ENCODE results near the gene LILRA2.
"Not testable (repeated sequence)": the region's sequence is repeated elsewhere in the genome, so short reads cannot be mapped to it uniquely, and the experiment has no call there.

Gene LILRA2

DNA sequence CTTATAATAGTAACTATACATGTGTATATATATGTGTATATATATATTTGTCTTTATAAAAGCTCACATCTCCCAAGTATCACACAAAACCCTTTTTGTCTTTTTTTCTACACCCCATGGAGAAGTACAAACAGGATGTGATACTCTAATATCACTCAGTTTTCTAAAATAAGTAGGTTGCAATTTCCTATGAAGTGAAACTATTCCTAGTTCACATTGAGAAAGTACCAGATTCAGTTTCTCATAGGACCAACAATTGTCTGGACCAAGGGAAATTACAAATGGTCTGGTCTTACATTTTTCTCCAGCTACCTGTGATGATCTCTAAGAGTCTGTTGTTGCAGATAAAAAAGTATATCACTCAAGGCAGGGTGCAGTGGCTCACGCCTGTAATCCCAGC lies 38.8 kb downstream of the LILRA2 start:
- no peak for DNase-seq

DNA sequence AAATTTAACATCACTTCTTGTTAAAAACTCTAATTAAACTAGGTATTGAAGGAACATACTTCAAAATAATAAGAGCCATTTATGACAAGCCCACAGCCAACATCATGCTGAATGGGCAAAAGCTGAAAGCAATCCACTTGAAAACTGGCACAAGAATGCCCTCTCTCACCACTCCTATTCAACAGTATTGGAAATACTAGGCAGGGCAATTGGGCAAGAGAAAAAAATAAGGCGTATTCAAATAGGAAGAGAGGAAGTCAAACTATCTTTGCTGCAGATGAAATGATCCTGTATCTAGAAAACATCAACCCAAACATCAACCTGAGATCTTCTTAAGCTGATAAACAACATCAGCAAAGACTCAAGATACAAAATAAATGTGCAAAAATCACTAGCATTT lies 41.1 kb downstream of the LILRA2 start:
- no peak for DNase-seq

DNA sequence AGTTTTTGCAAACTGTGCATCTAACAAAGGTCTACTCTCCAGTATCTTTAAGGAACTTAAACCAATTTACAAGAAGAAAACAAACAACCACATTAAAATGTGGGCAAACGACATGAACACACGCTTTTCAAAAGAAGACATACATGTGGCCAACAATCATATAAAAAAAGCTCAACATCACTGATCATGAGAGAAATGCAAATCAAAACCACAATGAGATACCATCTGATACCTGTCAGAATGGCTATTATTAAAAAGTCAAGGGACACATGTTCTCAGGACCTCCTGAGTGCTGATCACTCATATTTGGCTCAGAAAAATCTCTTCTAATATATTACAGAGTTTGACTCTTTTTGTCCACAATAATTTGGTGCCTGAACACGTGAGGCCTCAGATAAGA lies 42.5 kb downstream of the LILRA2 start:
- DNase-seq, result no peak

DNA sequence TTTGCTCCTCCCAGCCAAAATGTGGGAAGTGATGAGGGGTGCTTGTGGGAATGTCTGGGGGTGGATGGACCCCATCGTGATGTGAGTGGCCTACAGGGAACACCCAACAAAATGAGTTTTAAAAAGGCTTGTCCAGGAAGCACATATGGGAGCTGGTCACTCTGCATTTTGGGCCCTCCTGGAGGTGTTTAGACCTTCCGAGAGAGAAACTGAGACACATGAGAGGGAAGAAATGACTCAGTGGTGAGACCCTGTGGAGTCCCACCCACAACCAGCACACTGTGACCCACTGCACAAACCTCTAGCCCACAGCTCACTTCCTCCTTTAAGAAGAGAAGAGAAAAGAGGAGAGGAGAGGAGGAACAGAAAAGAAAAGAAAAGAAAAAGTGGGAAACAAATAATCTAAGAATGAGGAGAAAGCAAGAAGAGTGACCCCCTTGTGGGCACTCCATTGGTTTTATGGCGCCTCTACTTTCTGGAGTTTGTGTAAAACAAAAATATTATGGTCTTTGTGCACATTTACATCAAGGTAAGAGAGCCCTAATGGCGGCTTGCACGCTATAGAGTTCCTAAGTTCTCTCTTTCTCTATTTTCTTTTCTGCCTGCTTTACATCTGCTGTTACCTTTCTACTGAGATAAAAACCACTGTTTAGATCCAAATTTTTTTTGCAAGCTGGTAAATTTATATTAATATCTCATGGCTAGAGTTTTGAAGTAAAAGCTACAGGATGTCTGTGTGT lies 43.4 kb downstream of the LILRA2 start:
- DNase-seq, result no peak

DNA sequence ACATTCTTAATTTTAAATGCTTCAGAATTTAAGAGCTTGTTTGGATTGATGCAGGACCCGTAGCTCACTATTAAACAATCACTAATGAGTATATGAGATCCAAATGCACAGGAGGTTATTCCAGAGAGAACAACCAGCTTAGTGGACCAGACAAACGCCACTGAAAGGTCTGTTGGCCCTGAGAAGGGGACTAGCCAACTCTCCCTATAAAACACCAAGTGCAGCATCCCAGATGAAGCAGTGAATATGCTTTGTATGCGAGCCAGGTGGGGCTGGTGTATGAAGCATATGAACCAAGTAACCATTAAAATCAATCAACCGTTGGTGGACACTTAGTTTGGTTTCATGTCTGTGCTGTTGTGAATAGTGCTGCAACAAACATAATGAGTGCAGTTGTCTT lies 46.9 kb downstream of the LILRA2 start:
- DNase-seq, result no peak

DNA sequence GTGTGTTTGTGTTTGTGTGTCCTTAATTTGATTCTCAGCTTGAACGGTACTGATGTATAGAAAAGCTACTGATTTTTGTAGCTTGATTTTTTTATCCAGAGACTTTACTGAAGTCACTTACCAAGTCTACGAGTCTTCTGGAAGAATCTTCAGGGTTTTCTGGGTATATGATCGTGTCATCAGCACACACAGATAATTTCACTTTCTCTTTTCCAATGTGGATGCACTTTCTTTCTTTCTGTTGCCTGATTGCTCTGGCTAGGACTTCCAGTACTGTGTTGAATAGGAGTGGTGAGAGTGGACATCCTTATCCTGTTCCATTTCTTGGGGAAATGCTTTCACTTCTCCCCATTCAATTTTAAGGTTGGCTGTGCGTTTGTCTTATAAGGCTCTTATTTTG lies 48.8 kb downstream of the LILRA2 start:
- DNase-seq, result no peak

DNA sequence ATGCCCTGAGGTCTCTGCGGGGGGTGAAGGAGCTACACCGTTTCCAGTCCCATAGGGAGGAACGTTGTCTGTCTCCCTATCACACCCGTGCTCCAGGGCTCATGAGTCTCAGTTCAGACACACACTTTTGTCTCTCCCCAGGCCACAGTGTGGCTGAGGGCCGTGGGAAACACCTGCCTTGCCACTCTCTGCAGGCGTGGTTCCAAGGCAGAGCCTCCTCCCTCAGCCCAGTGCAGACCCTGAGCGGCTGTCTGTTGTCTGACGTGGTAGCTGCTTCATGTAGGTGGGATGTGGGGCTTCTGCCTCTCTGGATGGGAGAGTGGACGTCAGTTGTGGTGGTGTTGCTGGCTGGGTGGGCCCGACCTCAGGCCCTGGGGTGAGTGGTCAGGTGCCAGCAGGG lies 50.6 kb downstream of the LILRA2 start:
- not testable (repeated sequence) for DNase-seq

DNA sequence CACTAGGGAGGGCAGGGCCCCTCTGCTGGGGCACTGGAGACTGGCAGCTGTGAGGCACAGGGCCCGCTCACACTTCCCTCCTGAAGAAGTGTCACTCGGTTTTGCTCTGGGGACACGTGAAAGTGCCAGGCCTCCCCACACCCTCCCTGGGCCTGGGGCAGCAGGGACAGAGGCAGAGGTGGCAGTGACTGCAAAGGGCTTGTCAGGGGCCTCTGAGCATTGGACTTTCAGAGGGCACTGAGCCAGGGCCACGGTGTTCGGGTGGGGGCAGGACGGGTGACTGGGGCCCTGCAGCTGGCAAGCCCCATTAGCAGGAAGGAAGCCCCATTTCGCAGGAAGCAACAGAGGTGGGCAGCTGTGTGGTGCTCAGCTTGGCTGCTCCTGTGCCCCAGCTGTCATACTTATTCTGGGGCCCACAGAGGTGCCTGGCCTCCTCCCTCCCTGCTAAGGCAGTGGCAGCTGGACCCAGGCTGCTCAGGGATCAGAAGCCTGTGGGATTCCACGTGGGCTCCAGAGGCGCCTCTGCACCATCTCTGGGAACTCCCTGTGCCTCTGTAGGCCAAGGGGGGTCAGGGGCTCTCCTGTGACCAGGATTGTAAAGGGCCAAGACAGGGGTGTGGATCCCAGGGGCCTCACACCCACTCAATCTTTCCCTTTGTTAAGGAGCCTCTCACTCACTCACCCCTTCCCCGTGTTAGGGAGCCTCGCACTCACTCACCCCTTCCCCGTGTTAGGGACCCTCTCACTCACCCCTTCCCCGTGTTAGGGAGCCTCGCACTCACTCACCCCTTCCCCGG lies 51.5 kb downstream of the LILRA2 start:
- DNase-seq, result not testable (repeated sequence)

DNA sequence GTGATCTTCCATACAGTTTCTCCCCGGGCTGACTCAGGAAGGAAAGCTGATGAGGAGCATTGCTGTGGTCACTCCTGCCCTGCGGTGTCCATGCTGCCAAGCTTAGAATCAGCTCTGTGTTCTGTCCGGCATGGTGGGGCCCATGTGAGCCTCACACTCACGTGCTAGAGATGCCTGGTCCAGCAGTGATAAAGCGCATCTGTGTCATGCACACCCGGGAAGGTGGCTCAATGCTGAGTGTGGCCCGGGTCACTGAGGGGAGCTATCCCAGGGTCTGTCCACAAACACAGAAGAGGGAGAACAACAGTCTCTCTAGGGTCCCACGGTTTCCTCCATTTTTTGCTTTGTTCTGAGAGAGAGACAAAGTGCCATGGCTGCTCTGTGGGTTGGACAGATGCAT lies 53.2 kb downstream of the LILRA2 start:
- no peak for DNase-seq

DNA sequence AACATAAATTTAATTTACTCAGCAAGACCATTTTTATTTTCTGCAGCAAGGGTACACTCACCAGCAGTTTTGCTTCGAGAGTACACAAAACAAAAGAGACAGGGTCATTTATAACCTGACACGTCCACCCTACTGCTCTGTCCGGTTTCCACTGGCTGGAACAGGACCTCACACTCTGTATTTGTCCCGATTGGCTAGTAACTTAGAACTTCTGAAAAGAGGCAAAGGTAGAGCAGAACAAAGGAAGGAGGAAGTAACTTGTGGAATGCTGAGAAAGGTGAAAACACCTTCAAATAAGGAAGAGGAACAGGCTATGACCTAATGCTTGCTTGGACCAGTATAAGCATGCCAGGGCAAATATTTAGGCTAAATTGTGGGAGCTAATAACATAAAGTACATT lies 54.3 kb downstream of the LILRA2 start:
- DNase-seq, result not testable (repeated sequence)

DNA sequence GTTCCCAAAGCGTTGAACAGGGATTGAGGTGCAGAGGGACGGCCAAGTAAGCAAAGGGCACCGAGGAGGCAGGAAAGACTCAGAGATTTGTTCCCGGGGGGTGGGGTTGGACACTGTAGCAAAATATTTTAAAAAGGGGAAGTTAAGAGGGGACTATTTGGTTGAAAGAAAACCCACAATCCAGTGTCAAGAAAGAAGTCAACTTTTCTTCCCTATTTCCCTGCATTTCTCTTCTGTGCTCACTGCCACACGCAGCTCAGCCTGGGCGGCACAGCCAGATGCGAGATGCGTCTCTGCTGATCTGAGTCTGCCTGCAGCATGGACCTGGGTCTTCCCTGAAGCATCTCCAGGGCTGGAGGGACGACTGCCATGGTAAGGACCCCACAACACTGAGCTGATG lies 56.7 kb downstream of the LILRA2 start, which contains the start of gene LILRB1:
Gene LILRB1 (plus strand): TSS at position 223 of the 400 bp plus-strand sequence. CDS start 590 bp downstream, outside the sequence.
- DNase-seq, result not testable (repeated sequence)

DNA sequence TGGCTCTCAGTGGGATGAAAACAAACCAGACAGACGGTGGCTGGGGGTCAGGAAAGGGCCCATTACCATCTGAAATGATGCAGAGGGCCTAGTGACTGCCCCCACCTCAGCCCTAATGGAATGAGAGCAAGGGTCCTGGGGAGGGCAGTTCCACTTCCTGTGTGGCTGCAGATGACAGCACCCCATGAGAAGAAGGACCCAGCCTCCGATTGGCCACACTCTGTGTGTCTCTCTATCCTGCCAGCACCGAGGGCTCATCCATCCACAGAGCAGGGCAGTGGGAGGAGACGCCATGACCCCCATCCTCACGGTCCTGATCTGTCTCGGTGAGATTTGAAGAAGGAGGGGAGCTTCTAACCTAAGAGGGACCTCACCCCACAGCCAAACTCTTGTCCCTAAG lies 57.2 kb downstream of the LILRA2 start:
- no peak for DNase-seq

DNA sequence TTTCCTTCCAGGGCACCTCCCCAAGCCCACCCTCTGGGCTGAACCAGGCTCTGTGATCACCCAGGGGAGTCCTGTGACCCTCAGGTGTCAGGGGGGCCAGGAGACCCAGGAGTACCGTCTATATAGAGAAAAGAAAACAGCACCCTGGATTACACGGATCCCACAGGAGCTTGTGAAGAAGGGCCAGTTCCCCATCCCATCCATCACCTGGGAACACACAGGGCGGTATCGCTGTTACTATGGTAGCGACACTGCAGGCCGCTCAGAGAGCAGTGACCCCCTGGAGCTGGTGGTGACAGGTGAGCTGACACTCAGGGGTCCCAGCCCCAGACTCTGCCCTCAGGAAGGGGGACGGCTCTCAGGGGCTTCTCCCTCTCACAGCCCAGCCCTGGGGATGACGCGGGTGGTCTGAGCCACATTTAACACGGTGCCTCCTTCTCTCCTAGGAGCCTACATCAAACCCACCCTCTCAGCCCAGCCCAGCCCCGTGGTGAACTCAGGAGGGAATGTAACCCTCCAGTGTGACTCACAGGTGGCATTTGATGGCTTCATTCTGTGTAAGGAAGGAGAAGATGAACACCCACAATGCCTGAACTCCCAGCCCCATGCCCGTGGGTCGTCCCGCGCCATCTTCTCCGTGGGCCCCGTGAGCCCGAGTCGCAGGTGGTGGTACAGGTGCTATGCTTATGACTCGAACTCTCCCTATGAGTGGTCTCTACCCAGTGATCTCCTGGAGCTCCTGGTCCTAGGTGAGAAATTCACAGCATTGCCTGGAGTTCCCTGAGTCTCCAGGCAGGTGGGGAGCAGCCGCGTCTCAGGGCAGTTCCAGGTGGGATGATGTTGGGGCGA lies 58.1 kb downstream of the LILRA2 start:
- DNase-seq, result not testable (repeated sequence)

DNA sequence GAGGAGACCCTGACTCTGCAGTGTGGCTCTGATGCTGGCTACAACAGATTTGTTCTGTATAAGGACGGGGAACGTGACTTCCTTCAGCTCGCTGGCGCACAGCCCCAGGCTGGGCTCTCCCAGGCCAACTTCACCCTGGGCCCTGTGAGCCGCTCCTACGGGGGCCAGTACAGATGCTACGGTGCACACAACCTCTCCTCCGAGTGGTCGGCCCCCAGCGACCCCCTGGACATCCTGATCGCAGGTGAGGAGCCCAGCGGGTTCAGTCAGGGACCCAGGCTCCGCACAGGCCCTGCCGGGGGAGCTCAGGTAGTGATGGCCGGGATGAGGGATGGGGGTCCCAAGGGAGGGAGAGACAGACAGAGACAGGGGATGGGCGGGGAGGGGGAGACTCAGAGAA lies 58.9 kb downstream of the LILRA2 start:
- DNase-seq, result not testable (repeated sequence)

DNA sequence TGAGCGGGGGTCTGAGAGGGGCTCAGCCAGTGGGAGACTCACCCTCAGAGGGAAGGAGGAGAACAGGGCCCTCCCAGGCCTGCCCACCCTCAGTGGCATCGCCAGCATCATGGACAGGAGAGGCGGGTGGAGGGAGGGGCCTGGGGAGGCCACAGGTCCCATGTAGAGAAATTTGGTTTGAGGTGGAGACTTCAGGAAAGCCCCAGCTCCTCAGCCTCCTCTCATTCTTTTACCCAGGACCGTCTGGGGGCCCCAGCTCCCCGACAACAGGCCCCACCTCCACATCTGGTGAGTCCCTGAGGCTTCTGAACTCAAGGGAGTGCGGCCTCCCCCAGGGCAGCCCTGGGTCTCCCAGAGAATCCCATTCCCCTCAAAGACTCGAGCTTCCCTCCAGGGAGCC lies 59.8 kb downstream of the LILRA2 start:
- DNase-seq, result no peak

DNA sequence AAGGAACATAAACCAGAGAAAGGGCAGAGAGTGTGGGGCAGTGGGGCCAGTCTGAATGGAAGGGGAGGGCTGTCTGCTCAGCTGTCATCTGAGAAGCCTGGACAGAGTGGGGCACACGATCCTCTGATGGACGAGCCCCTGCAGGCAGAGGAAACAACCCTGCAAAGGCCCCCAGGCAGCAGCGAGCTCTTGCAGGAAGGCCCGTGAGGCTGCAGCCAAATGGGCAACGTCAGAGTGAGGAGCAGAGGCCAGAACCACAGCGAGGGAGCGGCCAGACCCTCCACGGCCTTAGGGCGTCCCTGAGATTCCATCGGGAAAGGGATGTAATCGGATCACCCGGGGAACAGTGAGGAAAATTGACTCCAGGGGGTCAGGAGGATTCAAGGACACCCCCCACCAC lies 62.5 kb downstream of the LILRA2 start:
- DNase-seq, result not testable (repeated sequence)

DNA sequence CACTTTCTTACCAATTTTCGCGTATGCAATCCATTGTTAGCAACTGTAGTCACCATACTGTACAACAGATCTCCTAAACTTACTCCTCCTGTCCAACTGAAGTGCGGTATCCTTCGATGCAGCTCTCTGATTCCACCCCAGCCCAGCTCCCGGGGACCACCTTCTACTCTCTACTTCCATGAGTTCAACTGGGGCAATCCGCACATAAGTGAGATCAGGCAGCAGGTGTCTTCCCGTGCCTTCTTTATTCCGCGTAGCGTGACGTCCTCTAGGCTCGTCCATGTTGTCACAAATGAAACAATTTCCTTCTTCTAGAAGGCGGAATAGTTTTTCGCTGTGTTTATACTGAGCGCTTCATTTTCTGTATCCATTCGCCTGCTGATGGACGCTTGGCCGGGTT lies 65.1 kb downstream of the LILRA2 start:
- DNase-seq, result no peak
